ENCODE data around the gene TMEM220.
"Not testable (repeated sequence)": the region's sequence is repeated elsewhere in the genome, so short reads cannot be mapped to it uniquely, and the experiment has no call there.

Gene TMEM220

GRCh38 chr17:10737168-10737622, 7.4 kb upstream of the TMEM220 start:
- Histone ChIP-seq H2AFZ (peak overlapping the region; percentile 76), H3K27me3 (ENCODE audit: control insufficient read depth, insufficient read depth, low read length) (no peaks in the 10 kb centered on the region), H3K9me3 (ENCODE audit: control insufficient read depth, low read length) (no peaks in the 10 kb centered on the region), H3K9ac (no peak overlapping the region), H3K4me3 (ENCODE audit: low read depth, low read length) (no peak overlapping the region), H3K79me2 (no peaks in the 10 kb centered on the region), H3K4me2 (ENCODE audit: low read length) (no peak overlapping the region), H3K4me1 (no peaks in the 10 kb centered on the region), H3K36me3 (ENCODE audit: control insufficient read depth, insufficient read depth, low read length) (no peaks in the 10 kb centered on the region), H3K27ac (no peak overlapping the region)
- TF ChIP-seq, protein P1, sequence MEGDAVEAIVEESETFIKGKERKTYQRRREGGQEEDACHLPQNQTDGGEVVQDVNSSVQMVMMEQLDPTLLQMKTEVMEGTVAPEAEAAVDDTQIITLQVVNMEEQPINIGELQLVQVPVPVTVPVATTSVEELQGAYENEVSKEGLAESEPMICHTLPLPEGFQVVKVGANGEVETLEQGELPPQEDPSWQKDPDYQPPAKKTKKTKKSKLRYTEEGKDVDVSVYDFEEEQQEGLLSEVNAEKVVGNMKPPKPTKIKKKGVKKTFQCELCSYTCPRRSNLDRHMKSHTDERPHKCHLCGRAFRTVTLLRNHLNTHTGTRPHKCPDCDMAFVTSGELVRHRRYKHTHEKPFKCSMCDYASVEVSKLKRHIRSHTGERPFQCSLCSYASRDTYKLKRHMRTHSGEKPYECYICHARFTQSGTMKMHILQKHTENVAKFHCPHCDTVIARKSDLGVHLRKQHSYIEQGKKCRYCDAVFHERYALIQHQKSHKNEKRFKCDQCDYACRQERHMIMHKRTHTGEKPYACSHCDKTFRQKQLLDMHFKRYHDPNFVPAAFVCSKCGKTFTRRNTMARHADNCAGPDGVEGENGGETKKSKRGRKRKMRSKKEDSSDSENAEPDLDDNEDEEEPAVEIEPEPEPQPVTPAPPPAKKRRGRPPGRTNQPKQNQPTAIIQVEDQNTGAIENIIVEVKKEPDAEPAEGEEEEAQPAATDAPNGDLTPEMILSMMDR (IDR thresholded peaks at IDR 0.05), result peak; percentile 72

GRCh38 chr17:10735821-10736220, 6.0 kb upstream of the TMEM220 start:
- no peak overlapping the region for H3K27ac ChIP-seq
- H3K36me3 ChIP-seq (ENCODE audit: control insufficient read depth, insufficient read depth, low read length), result no peaks in the 10 kb centered on the region
- H3K4me3 ChIP-seq (ENCODE audit: low read depth, low read length), result no peak overlapping the region
- H3K4me1 ChIP-seq, result no peaks in the 10 kb centered on the region
- H3K27me3 ChIP-seq (ENCODE audit: control insufficient read depth, insufficient read depth, low read length), result no peaks in the 10 kb centered on the region
- no peaks in the 10 kb centered on the region for H3K9me3 ChIP-seq (ENCODE audit: control insufficient read depth, low read length)
- no peak overlapping the region for H2AFZ ChIP-seq
- no peak overlapping the region for H3K9ac ChIP-seq
- TF ChIP-seq, protein P1 (IDR thresholded peaks at IDR 0.05), result no peak
- H3K79me2 ChIP-seq, result no peaks in the 10 kb centered on the region
- no peak overlapping the region for H3K4me2 ChIP-seq (ENCODE audit: low read length)

- H3K9ac ChIP-seq, result no peak overlapping the region
- H3K27me3 ChIP-seq (ENCODE audit: control insufficient read depth, insufficient read depth, low read length), result no peaks in the 10 kb centered on the region
- no peaks in the 10 kb centered on the region for H3K79me2 ChIP-seq
These were observed 5.4 kb upstream of the TMEM220 start for GRCh38 chr17:10735251-10735650.

GRCh38 chr17:10733666-10734065, 3.8 kb upstream of the TMEM220 start:
- Histone ChIP-seq H3K4me1 (no peaks in the 10 kb centered on the region), H3K79me2 (no peaks in the 10 kb centered on the region), H3K36me3 (ENCODE audit: control insufficient read depth, insufficient read depth, low read length) (no peaks in the 10 kb centered on the region), H3K27ac (no peak overlapping the region), H3K4me3 (ENCODE audit: low read depth, low read length) (no peak overlapping the region), H2AFZ (no peak overlapping the region), H3K9me3 (ENCODE audit: control insufficient read depth, low read length) (no peaks in the 10 kb centered on the region), H3K4me2 (ENCODE audit: low read length) (no peak overlapping the region), H3K9ac (no peak overlapping the region), H3K27me3 (ENCODE audit: control insufficient read depth, insufficient read depth, low read length) (no peaks in the 10 kb centered on the region)
- TF ChIP-seq, protein P1 (IDR thresholded peaks at IDR 0.05), result no peak

More at GRCh38 chr17:10735251-10735650, 5.4 kb upstream of the TMEM220 start:
- no peak overlapping the region for H3K4me3 ChIP-seq (ENCODE audit: low read depth, low read length)
- H3K36me3 ChIP-seq (ENCODE audit: control insufficient read depth, insufficient read depth, low read length), result no peaks in the 10 kb centered on the region
- H2AFZ ChIP-seq, result no peak overlapping the region
- H3K4me1 ChIP-seq, result no peaks in the 10 kb centered on the region
- TF ChIP-seq, protein P1 (IDR thresholded peaks at IDR 0.05), result no peak
- no peak overlapping the region for H3K27ac ChIP-seq
- no peaks in the 10 kb centered on the region for H3K9me3 ChIP-seq (ENCODE audit: control insufficient read depth, low read length)
- H3K4me2 ChIP-seq (ENCODE audit: low read length), result no peak overlapping the region

DNA sequence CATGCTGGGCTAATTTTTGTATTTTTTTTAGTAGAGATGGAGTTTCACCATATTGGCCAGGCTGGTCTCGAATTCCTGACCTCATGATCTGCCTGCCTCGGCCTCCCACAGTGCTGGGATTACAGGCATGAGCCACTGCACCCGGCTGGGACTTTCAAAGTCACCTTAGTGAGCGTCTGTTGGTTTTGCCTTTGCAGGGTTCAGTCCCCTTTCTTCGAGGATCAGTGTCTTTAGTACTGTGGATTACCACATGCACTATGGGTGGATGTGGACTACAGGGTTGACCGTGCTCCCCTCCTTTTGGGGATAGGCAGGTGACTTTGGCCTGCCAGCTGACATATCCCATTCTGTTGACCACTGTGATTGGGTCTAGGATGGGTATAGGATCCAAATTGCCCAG, 2.3 kb upstream of the TMEM220 start:
- not testable (repeated sequence) for H3K27ac ChIP-seq; H3K9ac ChIP-seq; H3K4me3 ChIP-seq (ENCODE audit: low read depth, low read length); H3K79me2 ChIP-seq; H3K9me3 ChIP-seq (ENCODE audit: control insufficient read depth, low read length); H3K4me1 ChIP-seq; H3K36me3 ChIP-seq (ENCODE audit: control insufficient read depth, insufficient read depth, low read length); H3K4me2 ChIP-seq (ENCODE audit: low read length); H3K27me3 ChIP-seq (ENCODE audit: control insufficient read depth, insufficient read depth, low read length); H2AFZ ChIP-seq
